C4-2B (cell line): ENCODE measurements around the gene SRBD1.

Experiments used
- CTCF ChIP-seq: fragments of 450-650 bp; conservative IDR thresholded peaks from 2 replicates; pipeline ENCODE4 v1.5.1; 2017; ENCODE audit warnings: mild to moderate bottlenecking
- ZFX ChIP-seq: fragments of 450-650 bp; IDR thresholded peaks from 2 replicates; pipeline ENCODE4 v1.6.1; 2017

- TF ChIP-seq CTCF = no peak; the same call in 1 of the 2 replicates
- TF ChIP-seq ZFX = no peak
Measured at GRCh38 chr2:45611020-45611859, at the start of gene SRBD1.
